Fibroblast of lung (primary cell): ENCODE measurements around the gene MECR. TPM values are rescaled to one million over a fixed set of nuclear protein-coding genes. Genes with fewer than 3 reads are reported as not detected.

ENCODE experiments used
- DNase-seq, 2 donors: peaks; one replicate each; pipeline versions ENCODE4 v3.0.0 to v3.0.0-alpha.2; 2010; ENCODE audit warnings: low read depth in 2 of 2
- H2AFZ ChIP-seq: 2 replicates; pipeline ENCODE4 v1.5.1; 2012; ENCODE audit warnings: low read length, control low read depth, inconsistent platforms
- H3K27ac ChIP-seq: 2 replicates; pipeline ENCODE4 v1.5.1; 2011; ENCODE audit warnings: low read length, control low read depth; ENCODE audit not compliant: insufficient read depth
- H3K27me3 ChIP-seq: 2 replicates; pipeline ENCODE4 v1.5.1; 2011; ENCODE audit warnings: mild to moderate bottlenecking, low read length; ENCODE audit not compliant: control insufficient read depth, insufficient read depth
- H3K36me3 ChIP-seq: 2 replicates; pipeline ENCODE4 v1.5.1; 2011; ENCODE audit warnings: low read length; ENCODE audit not compliant: control insufficient read depth, insufficient read depth
- H3K4me1 ChIP-seq: 2 replicates; pipeline ENCODE4 v1.5.1; 2011; ENCODE audit warnings: low read length; ENCODE audit not compliant: control insufficient read depth, insufficient read depth; ENCODE audit errors: extremely low read depth
- H3K4me2 ChIP-seq: 2 replicates; pipeline ENCODE4 v1.5.1; 2011; ENCODE audit warnings: low read length, control low read depth; ENCODE audit not compliant: insufficient read depth; ENCODE audit errors: extremely low read depth
- H3K4me3 ChIP-seq, 4 experiments: fragments of 200-600 bp in 1 of 4; sonication (generic) in 1 of 4; replicated peaks in 1 of 4; 2 replicates each; pipeline ENCODE4 v1.5.1; 2011 to 2016; ENCODE audit warnings: low read length in 4 of 4, low read depth in 3 of 4, mild to moderate bottlenecking in 3 of 4, control low read depth in 2 of 4, inconsistent platforms in 1 of 4, mixed read lengths in 1 of 4; ENCODE audit not compliant: insufficient read depth in 1 of 4; ENCODE audit errors: control extremely low read depth in 1 of 4
- H3K79me2 ChIP-seq: 2 replicates; pipeline ENCODE4 v1.5.1; 2012; ENCODE audit warnings: mild to moderate bottlenecking, low read length, inconsistent platforms; ENCODE audit not compliant: control insufficient read depth, insufficient read depth
- H3K9ac ChIP-seq: 2 replicates; pipeline ENCODE4 v1.5.1; 2011; ENCODE audit warnings: mild to moderate bottlenecking, low read length, control low read depth; ENCODE audit not compliant: insufficient read depth
- H3K9me3 ChIP-seq: 2 replicates; pipeline ENCODE4 v1.5.1; 2012; ENCODE audit warnings: low read depth, low read length; ENCODE audit not compliant: control insufficient read depth, insufficient read depth
- H4K20me1 ChIP-seq: 2 replicates; pipeline ENCODE4 v1.5.1; 2011; ENCODE audit warnings: low read length; ENCODE audit not compliant: control insufficient read depth, insufficient read depth; ENCODE audit errors: extremely low read depth
- EZH2 ChIP-seq: IDR thresholded peaks from 2 replicates; pipeline ENCODE4 v1.5.1; 2012; ENCODE audit warnings: low read length, control low read depth, mild to moderate bottlenecking; ENCODE audit errors: missing control alignments
- polyA plus RNA-seq, 2 donors: library from polyadenylated mRNA; depleted of rRNA in 1 of 2; stranded (reverse) in 1 of 2; unstranded in 1 of 2; fragments of >200 nt; gene quantifications; 2 replicates each; pipeline ENCODE4 v1.2.1, GENCODE V29; 2011 to 2012; ENCODE audit warnings: missing spikeins in 1 of 2
- total RNA-seq: library from RNA; depleted of rRNA; stranded (reverse); fragments of >200 nt; gene quantifications from 2 replicates; pipeline ENCODE4 v1.2.1, GENCODE V29; 2014
- TF ChIP-seq, protein P1 (sequence below), 2 donors: IDR thresholded peaks in 1 of 2; conservative IDR thresholded peaks in 1 of 2; 1 replicate in 1 of 2; 2 replicates in 1 of 2; pipeline ENCODE4 v1.5.1; 2011 to 2012; ENCODE audit warnings: low read length in 2 of 2, control low read depth in 1 of 2, inconsistent platforms in 1 of 2, low read depth in 1 of 2, mild to moderate bottlenecking in 1 of 2

MECR gene
- total and polyA plus RNA-seq, 2 donors (not counting 1 experiment from before 2014, with no cell fraction given) = 17.5 to 19.8 TPM

DNA sequence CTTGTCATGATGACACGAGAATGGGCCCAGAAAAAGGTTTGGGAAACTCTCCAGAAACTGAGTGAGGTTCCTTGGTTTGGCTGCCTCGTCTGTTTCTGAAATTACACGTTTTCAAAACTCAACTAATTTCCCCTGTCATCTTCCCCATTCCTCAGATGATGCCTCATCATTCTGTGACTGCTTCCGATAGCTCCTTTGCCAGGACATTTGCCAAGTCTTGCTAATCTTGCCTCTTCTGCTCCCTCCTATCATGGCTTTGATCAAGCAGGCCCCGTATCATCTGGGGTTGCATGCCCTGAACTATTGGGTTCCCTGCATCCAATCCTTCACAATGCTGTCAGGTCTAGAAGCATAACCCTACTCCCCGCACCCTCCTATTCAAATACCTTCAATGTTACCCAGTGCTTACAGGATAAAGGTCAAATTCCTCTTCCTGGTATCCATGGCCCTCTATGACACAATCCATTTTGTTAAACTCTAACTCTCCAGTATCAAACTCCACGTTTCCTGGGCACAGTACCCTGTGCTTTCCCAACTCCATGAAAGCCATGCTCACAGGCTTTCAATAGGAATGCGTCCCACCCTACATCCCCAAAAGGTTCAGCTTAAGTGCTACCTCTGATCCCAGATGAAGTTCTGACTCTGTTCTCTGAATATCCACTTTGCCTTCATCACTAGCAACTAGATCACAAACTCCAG, 84.8 kb downstream of the MECR start:
- Histone ChIP-seq H3K4me2 (no peak overlapping the region), H4K20me1 (no peaks in the 10 kb centered on the region), H3K9me3 (no peaks in the 10 kb centered on the region), H3K36me3 (peaks cover 16% of the 10 kb centered on the region), H3K4me1 (peaks cover 17% of the 10 kb centered on the region), H3K4me3 (no peak overlapping the region), H3K27me3 (no peaks in the 10 kb centered on the region), H3K27ac (peak overlapping the region; percentile 85), H3K79me2 (no peaks in the 10 kb centered on the region), H3K9ac (no peak overlapping the region), H2AFZ (no peak overlapping the region)
- DNase-seq = peak; percentile 72 to 93
- TF ChIP-seq, protein P1, sequence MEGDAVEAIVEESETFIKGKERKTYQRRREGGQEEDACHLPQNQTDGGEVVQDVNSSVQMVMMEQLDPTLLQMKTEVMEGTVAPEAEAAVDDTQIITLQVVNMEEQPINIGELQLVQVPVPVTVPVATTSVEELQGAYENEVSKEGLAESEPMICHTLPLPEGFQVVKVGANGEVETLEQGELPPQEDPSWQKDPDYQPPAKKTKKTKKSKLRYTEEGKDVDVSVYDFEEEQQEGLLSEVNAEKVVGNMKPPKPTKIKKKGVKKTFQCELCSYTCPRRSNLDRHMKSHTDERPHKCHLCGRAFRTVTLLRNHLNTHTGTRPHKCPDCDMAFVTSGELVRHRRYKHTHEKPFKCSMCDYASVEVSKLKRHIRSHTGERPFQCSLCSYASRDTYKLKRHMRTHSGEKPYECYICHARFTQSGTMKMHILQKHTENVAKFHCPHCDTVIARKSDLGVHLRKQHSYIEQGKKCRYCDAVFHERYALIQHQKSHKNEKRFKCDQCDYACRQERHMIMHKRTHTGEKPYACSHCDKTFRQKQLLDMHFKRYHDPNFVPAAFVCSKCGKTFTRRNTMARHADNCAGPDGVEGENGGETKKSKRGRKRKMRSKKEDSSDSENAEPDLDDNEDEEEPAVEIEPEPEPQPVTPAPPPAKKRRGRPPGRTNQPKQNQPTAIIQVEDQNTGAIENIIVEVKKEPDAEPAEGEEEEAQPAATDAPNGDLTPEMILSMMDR (conservative IDR thresholded peaks at IDR 0.05 in 1 of 2, IDR thresholded peaks at IDR 0.05 in 1 of 2; ENCODE audit: low read depth in 1 of 2, low read length in 2 of 2) = no peak
- TF ChIP-seq EZH2 = no peak

DNA sequence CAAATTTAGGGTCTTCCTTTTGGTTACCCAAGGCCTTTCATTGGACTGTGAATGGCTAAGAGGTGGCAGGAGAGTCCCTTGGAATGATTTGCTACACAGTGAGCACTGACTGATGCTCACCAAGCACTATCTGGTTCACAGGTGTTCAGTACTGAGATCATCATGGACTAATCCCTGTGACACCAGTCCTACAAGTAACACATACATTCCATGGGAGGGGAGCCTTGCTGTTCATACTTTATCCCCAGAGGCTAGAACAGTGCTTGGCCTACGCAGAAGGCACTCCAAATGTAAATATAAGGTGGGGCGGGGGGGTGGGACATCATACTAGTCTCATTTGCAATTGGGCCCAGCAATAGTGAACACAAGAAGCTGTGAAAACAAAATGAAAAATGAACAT, 86.6 kb downstream of the MECR start:
- Histone ChIP-seq H2AFZ (no peak overlapping the region), H3K4me2 (no peak overlapping the region), H3K9me3 (no peaks in the 10 kb centered on the region), H3K4me1 (peaks cover 17% of the 10 kb centered on the region), H3K27ac (no peak overlapping the region), H3K36me3 (peaks cover 11% of the 10 kb centered on the region), H3K9ac (no peak overlapping the region), H3K79me2 (no peaks in the 10 kb centered on the region), H4K20me1 (no peaks in the 10 kb centered on the region), H3K4me3 (no peak overlapping the region), H3K27me3 (no peaks in the 10 kb centered on the region)
- DNase-seq = no peak
- no peak for TF ChIP-seq EZH2
- TF ChIP-seq, protein P1 (conservative IDR thresholded peaks at IDR 0.05 in 1 of 2, IDR thresholded peaks at IDR 0.05 in 1 of 2; ENCODE audit: low read depth in 1 of 2, low read length in 2 of 2) = no peak

DNA sequence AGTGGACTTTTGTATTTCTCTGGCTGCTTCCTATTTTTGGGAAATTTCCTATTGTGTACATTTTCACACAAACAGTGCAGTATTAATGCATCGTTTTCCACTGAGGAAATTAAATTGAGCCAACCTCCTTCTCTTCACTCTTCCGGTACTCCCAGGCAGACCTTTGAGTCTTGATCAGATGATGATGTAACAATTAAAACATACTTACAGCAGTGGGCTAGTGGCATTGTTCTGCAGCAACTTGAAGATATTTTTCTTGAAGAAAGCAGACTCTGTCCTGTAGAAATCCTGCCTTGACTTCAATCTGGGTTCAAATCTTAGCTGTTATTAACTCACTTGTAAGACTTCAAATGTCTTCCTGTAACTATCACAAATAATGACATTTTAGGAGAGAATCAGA, 88.0 kb downstream of the MECR start:
- TF ChIP-seq, protein P1 (conservative IDR thresholded peaks at IDR 0.05 in 1 of 2, IDR thresholded peaks at IDR 0.05 in 1 of 2; ENCODE audit: low read depth in 1 of 2, low read length in 2 of 2) = no peak
- TF ChIP-seq EZH2 = no peak
- Histone ChIP-seq H3K27ac (no peak overlapping the region), H3K36me3 (no peaks in the 10 kb centered on the region), H3K9ac (no peak overlapping the region), H3K4me1 (peaks cover 15% of the 10 kb centered on the region), H4K20me1 (no peaks in the 10 kb centered on the region), H3K4me3 (no peak overlapping the region), H3K27me3 (no peaks in the 10 kb centered on the region), H3K79me2 (no peaks in the 10 kb centered on the region), H3K4me2 (no peak overlapping the region), H3K9me3 (no peaks in the 10 kb centered on the region), H2AFZ (no peak overlapping the region)
- DNase-seq = no peak

Other genes with a start within 250 kb of the MECR start
- 17.7 and 18.5 TPM in 2 replicates for gene TMEM200B, start 107.0 kb downstream of the MECR start, total RNA-seq
- gene TMEM200B, start 107.0 kb downstream of the MECR start, polyA plus RNA-seq = 12.6 and 20.8 TPM in 2 replicates
- gene SRSF4, start 49.0 kb downstream of the MECR start, total RNA-seq = 46.2 and 51.4 TPM in 2 replicates
- gene SRSF4, start 49.0 kb downstream of the MECR start, polyA plus RNA-seq = 59.2 and 61.9 TPM in 2 replicates
- gene PTPRU, start 5.6 kb upstream of the MECR start, total RNA-seq = 25.8 and 27.0 TPM in 2 replicates
- 0.58 and 1.4 TPM in 2 replicates for gene PTPRU, start 5.6 kb upstream of the MECR start, polyA plus RNA-seq